NCI-H187 treated with DMSO at 0.1 percent for 48 hours (cell line): ENCODE results near the gene TRABD2A.

Experiments used
- DNase-seq: peaks from one replicate; lab custom pipeline; 2025; lab: John Stamatoyannopoulos, UW

TRABD2A gene

GRCh38 chr2:84904717-84905174 is 23.9 kb upstream of the TRABD2A start:
- no peak for DNase-seq

- no peak for DNase-seq
These were observed 23.3 kb upstream of the TRABD2A start for GRCh38 chr2:84904151-84904550.

GRCh38 chr2:84902526-84902925 is 21.6 kb upstream of the TRABD2A start:
- DNase-seq, result no peak

GRCh38 chr2:84901593-84902120 is 20.8 kb upstream of the TRABD2A start:
- DNase-seq, result no peak

GRCh38 chr2:84900971-84901370 is 20.1 kb upstream of the TRABD2A start:
- no peak for DNase-seq

- DNase-seq, result no peak
These were observed 18.7 kb upstream of the TRABD2A start for GRCh38 chr2:84899304-84900204.

- DNase-seq, result no peak
These were observed 16.9 kb upstream of the TRABD2A start for GRCh38 chr2:84897773-84898172.

GRCh38 chr2:84896567-84896966 is 15.7 kb upstream of the TRABD2A start:
- no peak for DNase-seq

- DNase-seq, result no peak
These were observed 14.1 kb upstream of the TRABD2A start for GRCh38 chr2:84894758-84895520.

GRCh38 chr2:84894131-84894586 is 13.3 kb upstream of the TRABD2A start:
- no peak for DNase-seq

GRCh38 chr2:84891355-84892010 is 10.6 kb upstream of the TRABD2A start:
- no peak for DNase-seq

GRCh38 chr2:84889332-84889731 is 8.4 kb upstream of the TRABD2A start:
- DNase-seq, result no peak

- DNase-seq, result no peak
These were observed 7.8 kb upstream of the TRABD2A start for GRCh38 chr2:84888401-84889276.

GRCh38 chr2:84886791-84887190 is 5.9 kb upstream of the TRABD2A start:
- DNase-seq, result no peak

GRCh38 chr2:84885111-84885510 is 4.2 kb upstream of the TRABD2A start:
- DNase-seq, result no peak

GRCh38 chr2:84884449-84884848 is 3.6 kb upstream of the TRABD2A start:
- no peak for DNase-seq

- DNase-seq, result no peak
These were observed 2.1 kb upstream of the TRABD2A start for GRCh38 chr2:84882775-84883550.

- DNase-seq, result no peak
These were observed 1.5 kb upstream of the TRABD2A start for GRCh38 chr2:84882414-84882738.

- DNase-seq, result no peak
These were observed 913 bp upstream of the TRABD2A start for GRCh38 chr2:84881581-84882413.

- DNase-seq, result no peak
These were observed 564 bp downstream of the TRABD2A start for GRCh38 chr2:84880395-84880644.
